Glomerular visceral epithelial cell (primary cell): ENCODE measurements around the gene NPDC1.

Source experiments
- DNase-seq: peaks from one replicate; pipeline ENCODE4 v3.0.0-alpha.2; 2016; ENCODE audit errors: extremely low spot score

The NPDC1 gene

GRCh38 chr9:137056739-137057415 is 10.9 kb upstream of the NPDC1 start:
- no peak for DNase-seq

GRCh38 chr9:137055385-137056364 is 9.7 kb upstream of the NPDC1 start:
- no peak for DNase-seq

- no peak for DNase-seq
Measured at GRCh38 chr9:137054932-137055384, 9.0 kb upstream of the NPDC1 start.

- DNase-seq: no peak
Measured at GRCh38 chr9:137053944-137054931, 8.3 kb upstream of the NPDC1 start, which contains the start of gene ENTPD2. Gene ENTPD2, minus strand, starts transcription at chr9:137054061. Its CDS starts 64 bp downstream, at chr9:137053997.

- DNase-seq: no peak
Measured at GRCh38 chr9:137052998-137053943, 7.3 kb upstream of the NPDC1 start.

- no peak for DNase-seq
Measured at GRCh38 chr9:137052293-137052692, 6.3 kb upstream of the NPDC1 start.

GRCh38 chr9:137051145-137051724 is 5.3 kb upstream of the NPDC1 start:
- no peak for DNase-seq

GRCh38 chr9:137050570-137050969 is 4.6 kb upstream of the NPDC1 start:
- no peak for DNase-seq

GRCh38 chr9:137049544-137050449 is 3.8 kb upstream of the NPDC1 start:
- DNase-seq: no peak

GRCh38 chr9:137048655-137049543 is 2.9 kb upstream of the NPDC1 start:
- no peak for DNase-seq

GRCh38 chr9:137045294-137046087 is 486 bp downstream of the NPDC1 start:
- no peak for DNase-seq

- peak; percentile 50 for DNase-seq
Measured at GRCh38 chr9:137044502-137045177, 1.3 kb downstream of the NPDC1 start.

- DNase-seq: no peak
Measured at GRCh38 chr9:137044037-137044436, 1.9 kb downstream of the NPDC1 start.

GRCh38 chr9:137042751-137043727 is 2.9 kb downstream of the NPDC1 start:
- no peak for DNase-seq

- no peak for DNase-seq
Measured at GRCh38 chr9:137041124-137041523, 4.9 kb downstream of the NPDC1 start.
